HEK293 (cell line): ENCODE data around the gene MATN3.

Source experiments
- CTCF ChIA-PET: fragments of 350-600 bp; formaldehyde crosslinking; extraction: SDS; loops from one replicate; lab custom pipeline; 2021; ENCODE audit warnings: antibody characterized with exemption; lab: Yijun Ruan, JAX
- POLR2A ChIA-PET: fragments of 300-600 bp; formaldehyde crosslinking; extraction: SDS; loops from one replicate; lab custom pipeline; 2020; ENCODE audit warnings: antibody characterized with exemption, inconsistent platforms; lab: Yijun Ruan, JAX
- H3K27ac ChIP-seq: fragments of 200-500 bp; sonication (Bioruptor generic); 2 replicates; pipeline ENCODE4 v1.5.1; 2014; ENCODE audit warnings: low read depth, low read length, control low read depth, inconsistent platforms; ENCODE audit errors: extremely low read depth
- H3K36me3 ChIP-seq, 2 experiments: fragments of 200-500 bp in 1 of 2; sonication (Bioruptor generic) in 1 of 2; 1 replicate in 1 of 2; 2 replicates in 1 of 2; pipeline ENCODE4 v1.5.1; 2014 to 2017; ENCODE audit warnings: inconsistent platforms in 2 of 2, low read length in 2 of 2; ENCODE audit not compliant: control insufficient read depth in 2 of 2, insufficient read depth in 1 of 2
- H3K4me1 ChIP-seq: fragments of 200-500 bp; sonication (Bioruptor generic); 2 replicates; pipeline ENCODE4 v1.5.1; 2014; ENCODE audit warnings: mild to moderate bottlenecking, low read length, inconsistent platforms; ENCODE audit not compliant: control insufficient read depth, insufficient read depth
- H3K4me3 ChIP-seq: 2 replicates; pipeline ENCODE4 v1.5.1; 2011; ENCODE audit warnings: low read depth, mild to moderate bottlenecking, control low read depth, low read length, moderate library complexity
- H3K9me3 ChIP-seq: fragments of 200-500 bp; sonication (Bioruptor generic); 2 replicates; pipeline ENCODE4 v1.5.1; 2014; ENCODE audit warnings: low read depth, low read length, inconsistent platforms; ENCODE audit not compliant: control insufficient read depth, insufficient read depth
- BCL6B ChIP-seq: fragments of 450-650 bp; formaldehyde crosslinking; IDR thresholded peaks from 2 replicates; pipeline ENCODE4 v1.5.1; 2017; ENCODE audit warnings: missing biosample characterization, missing genetic modification characterization
- PRDM2 ChIP-seq: fragments of 450-650 bp; formaldehyde crosslinking; IDR thresholded peaks from 2 replicates; pipeline ENCODE4 v1.5.1; 2016; ENCODE audit warnings: missing biosample characterization, missing genetic modification characterization, borderline replicate concordance
- SETDB1 ChIP-seq: IDR thresholded peaks from one replicate; pipeline ENCODE4 v1.6.1; 2017; ENCODE audit warnings: mild to moderate bottlenecking, low read length, moderate library complexity, mixed read lengths; ENCODE audit not compliant: insufficient read length
- TCF7L2 ChIP-seq: IDR thresholded peaks from 2 replicates; pipeline ENCODE4 v1.6.1; 2011; ENCODE audit warnings: low read depth, mild to moderate bottlenecking, inconsistent platforms, low read length, moderate library complexity, borderline replicate concordance
- ZBTB48 ChIP-seq: fragments of 450-650 bp; formaldehyde crosslinking; IDR thresholded peaks from 2 replicates; pipeline ENCODE4 v1.5.1; 2016; ENCODE audit warnings: missing biosample characterization, missing genetic modification characterization
- ZNF202 ChIP-seq: fragments of 450-650 bp; formaldehyde crosslinking; IDR thresholded peaks from 2 replicates; pipeline ENCODE4 v1.5.1; 2016; ENCODE audit warnings: missing biosample characterization, missing genetic modification characterization, borderline replicate concordance
- ZNF23 ChIP-seq: fragments of 450-650 bp; formaldehyde crosslinking; IDR thresholded peaks from 2 replicates; pipeline ENCODE4 v1.5.1; 2016; ENCODE audit warnings: missing biosample characterization, missing genetic modification characterization, borderline replicate concordance
- ZNF26 ChIP-seq: fragments of 450-650 bp; formaldehyde crosslinking; IDR thresholded peaks from 2 replicates; pipeline ENCODE4 v1.5.1; 2016; ENCODE audit warnings: missing biosample characterization, missing genetic modification characterization
- ZNF292 ChIP-seq: fragments of 450-650 bp; formaldehyde crosslinking; IDR thresholded peaks from 2 replicates; pipeline ENCODE4 v1.5.1; 2016; ENCODE audit warnings: low read depth, missing biosample characterization, missing genetic modification characterization, borderline replicate concordance
- ZNF530 ChIP-seq: fragments of 450-650 bp; formaldehyde crosslinking; IDR thresholded peaks from 2 replicates; pipeline ENCODE4 v1.5.1; 2016; ENCODE audit warnings: low read depth, missing biosample characterization, missing genetic modification characterization
- ZNF596 ChIP-seq: fragments of 450-650 bp; IDR thresholded peaks from 2 replicates; pipeline ENCODE4 v1.5.0; 2018; ENCODE audit warnings: missing biosample characterization, mild to moderate bottlenecking, missing genetic modification characterization, moderate library complexity
- ZNF677 ChIP-seq: fragments of 450-650 bp; IDR thresholded peaks from 2 replicates; pipeline ENCODE4 v1.5.0; 2018; ENCODE audit warnings: missing biosample characterization, mild to moderate bottlenecking, missing genetic modification characterization, moderate library complexity
- ZNF747 ChIP-seq: fragments of 450-650 bp; formaldehyde crosslinking; IDR thresholded peaks from 2 replicates; pipeline ENCODE4 v1.5.1; 2016; ENCODE audit warnings: missing biosample characterization, missing genetic modification characterization
- ZNF768 ChIP-seq: fragments of 450-650 bp; formaldehyde crosslinking; IDR thresholded peaks from 2 replicates; pipeline ENCODE4 v1.5.1; 2018; ENCODE audit warnings: missing biosample characterization, mild to moderate bottlenecking, missing genetic modification characterization
- TF ChIP-seq, protein P1 (sequence below): fragments of 450-650 bp; formaldehyde crosslinking; IDR thresholded peaks from 2 replicates; pipeline ENCODE4 v1.5.1; 2016; ENCODE audit warnings: missing biosample characterization, missing genetic modification characterization
- TF ChIP-seq, protein P2 (sequence below): fragments of 450-650 bp; formaldehyde crosslinking; IDR thresholded peaks from 2 replicates; pipeline ENCODE4 v1.5.1; 2016; ENCODE audit warnings: missing biosample characterization, missing genetic modification characterization

MATN3 gene

GRCh38 chr2:20033322-20033721, 20.9 kb upstream of the MATN3 start:
- TF ChIP-seq PRDM2, result no peak
- TF ChIP-seq ZNF202 (tag by site-specific recombination), result no peak
- TF ChIP-seq ZNF747 (tag by site-specific recombination), result no peak
- TF ChIP-seq ZNF768 (tag by site-specific recombination), result no peak
- TF ChIP-seq SETDB1, result no peak
- no peak for TF ChIP-seq BCL6B (tag by site-specific recombination)
- no peak for TF ChIP-seq TCF7L2
- no peak for TF ChIP-seq ZNF530 (tag by site-specific recombination)
- TF ChIP-seq, protein P1, sequence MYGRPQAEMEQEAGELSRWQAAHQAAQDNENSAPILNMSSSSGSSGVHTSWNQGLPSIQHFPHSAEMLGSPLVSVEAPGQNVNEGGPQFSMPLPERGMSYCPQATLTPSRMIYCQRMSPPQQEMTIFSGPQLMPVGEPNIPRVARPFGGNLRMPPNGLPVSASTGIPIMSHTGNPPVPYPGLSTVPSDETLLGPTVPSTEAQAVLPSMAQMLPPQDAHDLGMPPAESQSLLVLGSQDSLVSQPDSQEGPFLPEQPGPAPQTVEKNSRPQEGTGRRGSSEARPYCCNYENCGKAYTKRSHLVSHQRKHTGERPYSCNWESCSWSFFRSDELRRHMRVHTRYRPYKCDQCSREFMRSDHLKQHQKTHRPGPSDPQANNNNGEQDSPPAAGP (tag by site-specific recombination), result no peak
- no peak for TF ChIP-seq ZNF23 (tag by site-specific recombination)
- POLR2A ChIA-PET, result interaction anchor here (1.0 kb wide), 1 partner anchor 18 kb away, joined by 3 read pairs; the partner anchor contains the start of gene LAPTM4A
- peaks cover 42 to 84% of the 10 kb centered on the region in 2 experiments for H3K36me3 ChIP-seq

DNA sequence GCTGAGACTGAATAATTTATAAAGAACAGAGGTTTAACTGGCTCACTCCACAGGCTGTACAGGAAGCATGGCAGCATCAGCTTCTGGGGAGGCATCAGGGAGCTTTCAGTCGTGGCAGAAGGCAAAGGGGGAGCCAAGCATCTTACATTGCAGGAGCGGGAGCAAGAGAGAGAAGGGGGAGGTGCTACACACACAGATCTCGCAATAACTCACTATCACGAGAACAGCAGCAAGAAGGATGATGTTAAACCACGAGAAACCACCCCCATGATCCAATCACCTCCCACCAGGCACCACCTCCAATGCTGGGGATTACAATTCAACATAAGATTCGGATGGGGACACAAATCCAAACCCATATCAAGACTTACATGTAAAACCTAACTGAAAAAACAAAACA, 17.8 kb upstream of the MATN3 start:
- no peak overlapping the region for H3K27ac ChIP-seq
- no peaks in the 10 kb centered on the region for H3K9me3 ChIP-seq
- no peak overlapping the region for H3K4me3 ChIP-seq
- POLR2A ChIA-PET, result no interaction called here
- 0 out of 2 replicates have a peak, but pooled peaks cover 2% of the 10 kb centered on the region for H3K4me1 ChIP-seq
- CTCF ChIA-PET, result interaction anchor here (0.8 kb wide), 1 partner anchor 12 kb away, joined by 4 read pairs; no protein-coding TSS in a partner anchor
- H3K36me3 ChIP-seq, result peaks cover 32 to 57% of the 10 kb centered on the region in 2 experiments
- TF ChIP-seq ZNF26 (tag by site-specific recombination) (no peak), ZBTB48 (tag by site-specific recombination) (no peak), ZNF677 (tag by site-specific recombination) (no peak), ZNF596 (no peak), ZNF292 (tag by site-specific recombination) (no peak)
- TF ChIP-seq, protein P2, sequence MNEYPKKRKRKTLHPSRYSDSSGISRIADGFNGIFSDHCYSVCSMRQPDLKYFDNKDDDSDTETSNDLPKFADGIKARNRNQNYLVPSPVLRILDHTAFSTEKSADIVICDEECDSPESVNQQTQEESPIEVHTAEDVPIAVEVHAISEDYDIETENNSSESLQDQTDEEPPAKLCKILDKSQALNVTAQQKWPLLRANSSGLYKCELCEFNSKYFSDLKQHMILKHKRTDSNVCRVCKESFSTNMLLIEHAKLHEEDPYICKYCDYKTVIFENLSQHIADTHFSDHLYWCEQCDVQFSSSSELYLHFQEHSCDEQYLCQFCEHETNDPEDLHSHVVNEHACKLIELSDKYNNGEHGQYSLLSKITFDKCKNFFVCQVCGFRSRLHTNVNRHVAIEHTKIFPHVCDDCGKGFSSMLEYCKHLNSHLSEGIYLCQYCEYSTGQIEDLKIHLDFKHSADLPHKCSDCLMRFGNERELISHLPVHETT (tag by site-specific recombination), result no peak

More at GRCh38 chr2:20033322-20033721, 20.9 kb upstream of the MATN3 start:
- no peak overlapping the region for H3K27ac ChIP-seq
- no peaks in the 10 kb centered on the region for H3K9me3 ChIP-seq
- CTCF ChIA-PET, result interaction anchor here (0.6 to 1.1 kb wide), 3 partner anchors 18 to 273 kb away, joined by 3 read pairs; no protein-coding TSS in a partner anchor
- H3K4me1 ChIP-seq, result no peaks in the 10 kb centered on the region
- no peak overlapping the region for H3K4me3 ChIP-seq
